Stimulated activated CD8-positive, alpha-beta memory T cell treated with anti-CD3 and anti-CD28 coated beads, Interleukin-7, amount 100 ng/mL, for 24 hours (primary cell): ENCODE data around the gene SLC7A6.
"Not testable (repeated sequence)": the region's sequence is repeated elsewhere in the genome, so short reads cannot be mapped to it uniquely, and the experiment has no call there.

Experiments
- DNase-seq: peaks from one replicate; pipeline ENCODE4 v3.0.0-alpha.2; 2020; ENCODE audit warnings: low read depth

SLC7A6 gene

GRCh38 chr16:68283801-68284598 is 19.7 kb downstream of the SLC7A6 start:
- DNase-seq: no peak

GRCh38 chr16:68284847-68285246 is 20.5 kb downstream of the SLC7A6 start:
- DNase-seq: no peak

- no peak for DNase-seq
These were observed 21.4 kb downstream of the SLC7A6 start for GRCh38 chr16:68285683-68286082.

- DNase-seq: no peak
These were observed 22.1 kb downstream of the SLC7A6 start for GRCh38 chr16:68286153-68287074.

GRCh38 chr16:68287276-68288251 is 23.2 kb downstream of the SLC7A6 start:
- DNase-seq: no peak

GRCh38 chr16:68288252-68288650 is 23.9 kb downstream of the SLC7A6 start:
- no peak for DNase-seq

- DNase-seq: not testable (repeated sequence)
These were observed 24.5 kb downstream of the SLC7A6 start for GRCh38 chr16:68288796-68289195.

GRCh38 chr16:68289202-68289601 is 24.9 kb downstream of the SLC7A6 start:
- DNase-seq: no peak

- no peak for DNase-seq
These were observed 25.4 kb downstream of the SLC7A6 start for GRCh38 chr16:68289621-68290329.

GRCh38 chr16:68290450-68290849 is 26.1 kb downstream of the SLC7A6 start:
- DNase-seq: no peak

- DNase-seq: no peak
These were observed 26.9 kb downstream of the SLC7A6 start for GRCh38 chr16:68291227-68291626.

- DNase-seq: no peak
These were observed 28.1 kb downstream of the SLC7A6 start for GRCh38 chr16:68292425-68292824.

GRCh38 chr16:68296291-68296690 is 32.0 kb downstream of the SLC7A6 start:
- no peak for DNase-seq

GRCh38 chr16:68296693-68297092 is 32.4 kb downstream of the SLC7A6 start:
- no peak for DNase-seq

- DNase-seq: no peak
These were observed 33.6 kb downstream of the SLC7A6 start for GRCh38 chr16:68297908-68298307.

GRCh38 chr16:68298312-68298711 is 34.0 kb downstream of the SLC7A6 start:
- DNase-seq: no peak

GRCh38 chr16:68298907-68299561 is 34.7 kb downstream of the SLC7A6 start:
- no peak for DNase-seq

- DNase-seq: no peak
These were observed 35.5 kb downstream of the SLC7A6 start for GRCh38 chr16:68299571-68300453.

- DNase-seq: no peak
These were observed 36.6 kb downstream of the SLC7A6 start for GRCh38 chr16:68300734-68301459.
